Lower leg skin (tissue), 4 donors: ENCODE data around the gene PPTC7. TPM values are rescaled to one million over a fixed set of nuclear protein-coding genes. Genes with fewer than 3 reads are reported as not detected.
A peak's percentile ranks its signal among the peaks of the same experiment; 100 is the strongest.

Experiments
- DNase-seq, 2 donors: peaks; one replicate each; pipeline ENCODE4 v3.0.0-alpha.2; 2019; ENCODE audit warnings: low spot score in 2 of 2
- H3K4me3 ChIP-seq: fragments of 200-600 bp; sonication (generic); 2 replicates; pipeline ENCODE4 v1.5.1; 2017; ENCODE audit warnings: mild to moderate bottlenecking, low read depth; ENCODE audit not compliant: poor library complexity, severe bottlenecking
- CTCF ChIP-seq, 3 donors: fragments of 450-650 bp; IDR thresholded peaks; one replicate each; pipeline ENCODE4 v1.5.1; 2016; ENCODE audit warnings: antibody characterized with exemption in 3 of 3, mild to moderate bottlenecking in 3 of 3, moderate library complexity in 2 of 3
- POLR2A ChIP-seq, 2 donors: fragments of 450-650 bp; IDR thresholded peaks; one replicate each; pipeline ENCODE4 v1.6.1; 2016 to 2017; ENCODE audit warnings: antibody characterized with exemption in 2 of 2, mild to moderate bottlenecking in 1 of 2, moderate library complexity in 1 of 2
- WGBS, 2 donors: methylation state at CpG; one replicate each; pipeline ENCODE4 v1.1.5; 2018; 5-methylcytosine and 5-hydroxymethylcytosine counted together
- intact Hi-C: fragments of 100-400 bp; cut with DNase I; formaldehyde crosslinking; loops from one replicate; pipeline ENCODE4 v1.15.0; 2023; ENCODE audit warnings: low total_unique reads
- total RNA-seq, 4 donors: library from RNA; depleted of rRNA; stranded (reverse); fragments of >200 nt; gene quantifications; one replicate each; pipeline ENCODE4 v1.1.0, GENCODE V29; 2016

Gene PPTC7
- total RNA-seq, 4 donors from 2014 or later: 19.6 to 29.8 (median 26.0) TPM

GRCh38 chr12:110513842-110514241 is 69.3 kb downstream of the PPTC7 start:
- 77 to 78% methylated on average over 6 of the region's 6 CpGs for WGBS, 2 donors
- DNase-seq: no peak
- H3K4me3 ChIP-seq: no peak overlapping the region
- intact Hi-C loops: loop anchor here (5.0 kb wide), 1 partner anchor 83 kb away; no protein-coding TSS in a partner anchor
- no peak for TF ChIP-seq CTCF (IDR thresholded peaks at IDR 0.05)
- TF ChIP-seq POLR2A (IDR thresholded peaks at IDR 0.05): no peak

GRCh38 chr12:110508071-110508586 is 75.0 kb downstream of the PPTC7 start:
- TF ChIP-seq POLR2A (IDR thresholded peaks at IDR 0.05): no peak
- no peak for TF ChIP-seq CTCF (IDR thresholded peaks at IDR 0.05)
- H3K4me3 ChIP-seq: no peak overlapping the region
- WGBS, 2 donors: 71 to 82% methylated on average over 4 of the region's 4 CpGs
- intact Hi-C loops: no loop called here
- no peak for DNase-seq

GRCh38 chr12:110505332-110505731 is 77.8 kb downstream of the PPTC7 start:
- intact Hi-C loops: no loop called here
- TF ChIP-seq CTCF (IDR thresholded peaks at IDR 0.05) (no peak), POLR2A (IDR thresholded peaks at IDR 0.05) (no peak)

GRCh38 chr12:110503432-110503831 is 79.7 kb downstream of the PPTC7 start:
- H3K4me3 ChIP-seq: no peak overlapping the region
- no peak for TF ChIP-seq POLR2A (IDR thresholded peaks at IDR 0.05)
- no peak for TF ChIP-seq CTCF (IDR thresholded peaks at IDR 0.05)
- 74 to 81% methylated on average over 1 of the region's 1 CpG for WGBS, 2 donors
- no peak for DNase-seq
- intact Hi-C loops: no loop called here

More at GRCh38 chr12:110505332-110505731, 77.8 kb downstream of the PPTC7 start:
- DNase-seq: no peak
- H3K4me3 ChIP-seq: no peak overlapping the region
- WGBS, 2 donors: 81% methylated on average over 3 of the region's 3 CpGs

GRCh38 chr12:110501752-110502738 is 81.1 kb downstream of the PPTC7 start, which contains the start of the genes RAD9B and VPS29:
Gene RAD9B, plus strand, starts transcription at chr12:110502331. Its CDS starts 7 bp downstream, at chr12:110502338.
Gene VPS29, minus strand, starts transcription at chr12:110502111. Its CDS starts 60 bp downstream, at chr12:110502051.
- intact Hi-C loops: no loop called here
- DNase-seq: peak; percentile 98 to 100
- WGBS, 2 donors: 7 to 8% methylated on average over 54 to 61 of the region's 61 CpGs
- H3K4me3 ChIP-seq: peak within 1 kb of the TSS; percentile 96
- peak in 1 of 2 donors; percentile 44 for TF ChIP-seq POLR2A (IDR thresholded peaks at IDR 0.05)
- no peak for TF ChIP-seq CTCF (IDR thresholded peaks at IDR 0.05)
